Hematopoietic multipotent progenitor cell treated with erythropoietin and hydrocortisone succinate and interleukin-3 and kit ligand, for 17 days (in vitro differentiated cells): Measurements from ENCODE around the gene HNMT.
"Not testable (repeated sequence)": the region's sequence is repeated elsewhere in the genome, so short reads cannot be mapped to it uniquely, and the experiment has no call there.

Source experiments
- DNase-seq: peaks from one replicate; pipeline ENCODE4 v3.0.0-alpha.2; 2015; ENCODE audit warnings: low spot score

The HNMT gene

GRCh38 chr2:137964066-137964858, at the start of gene HNMT:
Gene HNMT, plus strand, starts transcription at chr2:137964473. Its CDS starts 19 bp downstream, at chr2:137964492.
- DNase-seq: peak; percentile 8

GRCh38 chr2:137921105-137921880, 43.0 kb upstream of the HNMT start:
- DNase-seq: no peak

- not testable (repeated sequence) for DNase-seq
These were observed 42.1 kb upstream of the HNMT start for GRCh38 chr2:137922171-137922570.

GRCh38 chr2:137924019-137924418, 40.3 kb upstream of the HNMT start:
- DNase-seq: no peak

- no peak for DNase-seq
These were observed 38.7 kb upstream of the HNMT start for GRCh38 chr2:137925599-137925998.

- no peak for DNase-seq
These were observed 36.4 kb upstream of the HNMT start for GRCh38 chr2:137927846-137928245.

GRCh38 chr2:137928547-137929518, 35.4 kb upstream of the HNMT start:
- no peak for DNase-seq

GRCh38 chr2:137929519-137929916, 34.8 kb upstream of the HNMT start:
- DNase-seq: no peak

GRCh38 chr2:137930146-137930545, 34.1 kb upstream of the HNMT start:
- DNase-seq: no peak

- no peak for DNase-seq
These were observed 28.7 kb upstream of the HNMT start for GRCh38 chr2:137935591-137935990.

GRCh38 chr2:137937246-137937645, 27.0 kb upstream of the HNMT start:
- no peak for DNase-seq

GRCh38 chr2:137937778-137938177, 26.5 kb upstream of the HNMT start:
- no peak for DNase-seq

GRCh38 chr2:137938204-137938603, 26.1 kb upstream of the HNMT start:
- no peak for DNase-seq

GRCh38 chr2:137939026-137939425, 25.2 kb upstream of the HNMT start:
- no peak for DNase-seq

GRCh38 chr2:137940154-137940553, 24.1 kb upstream of the HNMT start:
- DNase-seq: no peak

- no peak for DNase-seq
These were observed 22.0 kb upstream of the HNMT start for GRCh38 chr2:137942037-137942832.

GRCh38 chr2:137942833-137943677, 21.2 kb upstream of the HNMT start:
- no peak for DNase-seq

GRCh38 chr2:137943678-137944347, 20.5 kb upstream of the HNMT start:
- no peak for DNase-seq

- no peak for DNase-seq
These were observed 19.6 kb upstream of the HNMT start for GRCh38 chr2:137944714-137945113.

- no peak for DNase-seq
These were observed 19.0 kb upstream of the HNMT start for GRCh38 chr2:137945229-137945628.
